ENCODE measurements around the gene MMP25.

- TF ChIP-seq, protein P1, sequence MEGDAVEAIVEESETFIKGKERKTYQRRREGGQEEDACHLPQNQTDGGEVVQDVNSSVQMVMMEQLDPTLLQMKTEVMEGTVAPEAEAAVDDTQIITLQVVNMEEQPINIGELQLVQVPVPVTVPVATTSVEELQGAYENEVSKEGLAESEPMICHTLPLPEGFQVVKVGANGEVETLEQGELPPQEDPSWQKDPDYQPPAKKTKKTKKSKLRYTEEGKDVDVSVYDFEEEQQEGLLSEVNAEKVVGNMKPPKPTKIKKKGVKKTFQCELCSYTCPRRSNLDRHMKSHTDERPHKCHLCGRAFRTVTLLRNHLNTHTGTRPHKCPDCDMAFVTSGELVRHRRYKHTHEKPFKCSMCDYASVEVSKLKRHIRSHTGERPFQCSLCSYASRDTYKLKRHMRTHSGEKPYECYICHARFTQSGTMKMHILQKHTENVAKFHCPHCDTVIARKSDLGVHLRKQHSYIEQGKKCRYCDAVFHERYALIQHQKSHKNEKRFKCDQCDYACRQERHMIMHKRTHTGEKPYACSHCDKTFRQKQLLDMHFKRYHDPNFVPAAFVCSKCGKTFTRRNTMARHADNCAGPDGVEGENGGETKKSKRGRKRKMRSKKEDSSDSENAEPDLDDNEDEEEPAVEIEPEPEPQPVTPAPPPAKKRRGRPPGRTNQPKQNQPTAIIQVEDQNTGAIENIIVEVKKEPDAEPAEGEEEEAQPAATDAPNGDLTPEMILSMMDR (IDR thresholded peaks at IDR 0.05) = no peak
- no peak for TF ChIP-seq POLR2A (IDR thresholded peaks at IDR 0.05)
These were observed 20.4 kb upstream of the MMP25 start for GRCh38 chr16:3026003-3026378.
